HG03280 (cell line): ENCODE data around the gene SRCIN1.

Experiments
- ATAC-seq: cut with Tn5 transposase; IDR thresholded peaks from one replicate; pipeline ENCODE4 v1.9.1; 2021; ENCODE audit warnings: mild to moderate bottlenecking, moderate library complexity; ENCODE audit not compliant: unreplicated experiment

The SRCIN1 gene

DNA sequence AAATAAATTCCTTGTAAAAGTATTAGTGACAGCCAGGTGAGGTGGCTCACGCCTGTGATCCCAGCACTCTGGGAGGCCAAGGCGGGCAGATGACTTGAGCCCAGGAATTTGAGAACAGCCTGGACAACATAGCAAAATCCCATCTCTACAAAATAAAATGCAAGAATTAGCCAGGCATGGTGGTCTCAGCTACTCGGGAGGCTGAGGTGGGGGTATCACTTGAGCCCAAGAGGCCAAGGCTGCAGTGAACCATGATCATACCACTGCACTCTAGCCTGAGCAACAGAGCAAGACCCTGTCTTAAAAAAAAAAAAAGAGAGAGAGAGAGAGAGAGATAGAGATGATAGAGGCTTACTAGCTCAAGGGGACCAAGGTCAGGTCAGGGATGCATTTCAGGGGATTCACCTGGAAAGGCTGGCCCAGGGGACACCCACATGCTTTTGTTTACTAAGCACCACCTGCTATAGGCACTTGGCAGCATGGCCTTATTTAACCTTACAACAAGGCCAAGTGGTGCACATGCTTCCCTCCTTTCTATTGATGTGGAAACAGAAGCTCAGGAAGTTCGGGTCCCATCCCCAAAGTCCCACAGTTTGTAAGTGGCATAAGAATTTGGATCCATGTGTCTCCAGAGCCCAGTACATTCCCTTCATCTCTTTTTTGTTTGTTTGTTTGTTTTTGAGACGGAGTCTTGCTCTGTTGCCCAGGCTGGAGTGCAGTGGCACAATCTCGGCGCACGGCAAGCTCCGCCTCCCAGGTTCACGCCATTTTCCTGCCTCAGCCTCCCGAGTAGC is 12.4 kb upstream of the SRCIN1 start:
- no peak for ATAC-seq

DNA sequence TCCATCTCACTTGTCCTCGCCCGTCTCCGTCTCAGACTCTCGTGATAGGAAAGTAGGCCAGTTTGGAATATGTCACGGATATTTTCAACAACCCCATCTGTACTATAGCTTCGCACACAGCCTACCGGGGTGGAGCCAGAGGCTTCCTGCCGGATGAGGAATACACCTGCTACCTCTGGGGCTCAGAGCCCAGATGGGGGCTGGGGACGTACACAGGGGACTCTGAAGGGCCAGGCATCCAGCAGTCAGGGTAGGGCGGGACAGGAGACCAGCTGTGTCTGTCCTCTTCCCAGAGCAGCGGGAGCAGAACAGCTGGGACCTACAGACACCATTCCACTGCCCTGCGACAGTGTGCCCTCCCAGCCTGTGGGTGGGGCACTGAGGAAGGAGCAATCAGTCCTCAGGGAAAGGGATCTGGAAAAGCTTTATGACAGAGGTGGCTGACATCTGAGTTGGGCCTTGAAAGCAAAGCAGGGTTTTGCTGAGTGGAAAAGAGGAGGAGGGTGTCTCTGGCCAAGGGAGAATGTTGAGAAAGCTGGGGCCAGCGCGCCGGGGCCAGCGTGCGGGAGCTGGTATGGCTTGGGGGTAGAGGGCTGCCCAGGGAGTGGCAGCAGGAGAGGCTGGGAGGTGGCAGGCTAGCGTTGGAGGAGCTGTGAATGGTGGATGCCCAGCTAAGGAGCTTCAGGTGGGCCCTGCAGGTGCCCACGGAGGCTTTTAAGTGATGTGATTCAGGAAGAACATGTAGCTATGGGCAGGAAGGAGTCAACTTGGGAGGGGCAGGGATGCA is 11.5 kb upstream of the SRCIN1 start:
- no peak for ATAC-seq

DNA sequence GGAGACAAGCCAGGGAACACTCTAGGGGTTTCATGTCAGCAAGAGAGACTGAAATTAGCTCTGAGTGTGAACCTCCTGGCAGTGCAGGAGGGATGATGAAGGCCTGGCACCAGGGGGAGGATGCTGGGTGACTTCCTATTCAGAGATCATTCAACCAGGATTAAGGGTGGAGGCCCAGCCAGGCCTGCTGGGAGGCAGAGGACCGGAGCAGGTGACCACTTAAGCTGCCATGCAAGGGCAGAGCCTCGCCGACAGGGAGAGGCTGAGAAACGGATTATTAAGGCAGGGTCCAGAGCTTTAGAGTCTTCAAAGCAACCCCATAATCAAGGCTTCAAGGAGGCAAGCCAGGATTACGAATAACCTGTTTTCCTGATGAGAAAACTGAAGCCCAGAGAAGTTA is 10.6 kb upstream of the SRCIN1 start:
- ATAC-seq: no peak

DNA sequence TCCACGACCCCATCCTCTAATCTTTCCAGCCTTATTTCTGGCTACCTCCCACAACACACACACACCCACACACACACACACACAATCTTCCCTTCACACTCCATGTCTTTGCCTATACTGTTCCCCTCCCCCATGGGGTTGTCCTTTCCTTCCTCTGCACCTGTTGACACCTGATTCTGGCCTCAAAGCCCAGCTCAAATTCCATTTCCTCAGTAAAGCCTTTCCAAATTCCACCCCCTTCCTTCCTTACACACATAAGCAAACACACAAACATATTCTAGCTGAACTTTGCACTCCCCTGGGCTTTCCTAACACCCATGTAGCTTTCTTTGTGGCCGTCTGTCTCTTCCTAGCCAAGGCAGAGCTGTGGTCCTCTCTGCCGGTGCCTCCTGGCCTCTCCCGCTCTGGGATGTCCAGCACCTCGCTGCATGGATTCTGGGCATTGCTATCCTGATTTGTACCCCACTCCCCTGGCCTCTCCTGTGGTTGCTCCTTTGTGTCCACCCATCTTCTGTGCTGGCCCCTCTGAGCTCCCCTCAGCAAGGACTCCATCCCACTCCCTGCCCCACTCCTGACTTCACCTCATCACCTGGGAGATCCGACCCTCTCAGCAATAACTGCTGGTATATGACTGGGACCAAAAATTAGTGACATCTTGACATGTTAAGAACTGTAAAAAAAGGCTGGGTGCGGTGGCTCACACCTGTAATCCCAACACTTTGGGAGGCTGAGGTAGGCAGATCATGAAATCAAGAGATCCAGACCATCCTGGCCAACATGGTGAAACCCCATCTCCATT is 8.4 kb upstream of the SRCIN1 start:
- no peak for ATAC-seq

DNA sequence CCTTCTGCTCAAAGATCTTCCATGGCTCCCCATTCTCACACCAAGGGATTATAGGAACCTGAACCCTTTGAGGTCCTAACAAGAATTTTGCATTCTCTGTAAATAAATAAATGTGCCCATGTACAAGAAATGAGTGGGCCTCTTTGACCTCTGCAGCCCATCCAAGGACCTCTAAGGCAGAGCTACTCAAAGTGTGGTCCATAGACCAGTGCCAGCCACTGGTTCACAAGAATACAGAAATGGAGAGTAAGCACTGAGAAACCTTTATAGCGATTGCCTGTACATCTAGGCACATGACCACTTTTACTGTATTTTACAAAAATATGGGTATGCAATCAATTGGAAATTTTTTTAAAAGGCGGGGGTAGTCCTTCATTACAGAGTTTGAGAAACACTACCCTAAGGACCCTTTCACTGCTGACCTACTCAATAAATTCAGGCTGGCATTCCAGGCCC is 7.8 kb upstream of the SRCIN1 start:
- ATAC-seq: no peak

DNA sequence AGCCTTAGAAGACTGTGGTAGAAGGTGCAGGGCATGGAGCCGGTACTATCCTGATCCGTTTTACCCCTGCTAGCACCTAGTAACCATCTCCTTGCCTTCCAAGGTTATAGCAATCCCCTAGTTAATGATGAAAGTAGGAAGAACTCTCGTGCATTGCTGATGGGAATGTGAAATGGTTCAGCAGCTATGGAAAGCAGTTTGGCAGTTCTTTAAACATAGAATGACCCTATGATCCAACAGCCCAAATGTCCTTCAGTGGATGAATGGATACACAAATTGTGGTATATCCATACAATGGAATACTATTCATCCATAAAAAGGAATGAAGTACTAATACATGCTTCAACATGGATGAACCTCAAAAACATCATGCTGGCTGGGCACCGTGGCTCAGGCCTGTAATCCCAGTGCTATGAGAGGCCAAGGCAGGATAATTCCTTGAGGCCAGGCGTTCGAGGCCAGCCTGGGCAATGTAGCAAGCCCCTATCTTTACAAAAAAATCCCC is 6.2 kb upstream of the SRCIN1 start:
- ATAC-seq: no peak

DNA sequence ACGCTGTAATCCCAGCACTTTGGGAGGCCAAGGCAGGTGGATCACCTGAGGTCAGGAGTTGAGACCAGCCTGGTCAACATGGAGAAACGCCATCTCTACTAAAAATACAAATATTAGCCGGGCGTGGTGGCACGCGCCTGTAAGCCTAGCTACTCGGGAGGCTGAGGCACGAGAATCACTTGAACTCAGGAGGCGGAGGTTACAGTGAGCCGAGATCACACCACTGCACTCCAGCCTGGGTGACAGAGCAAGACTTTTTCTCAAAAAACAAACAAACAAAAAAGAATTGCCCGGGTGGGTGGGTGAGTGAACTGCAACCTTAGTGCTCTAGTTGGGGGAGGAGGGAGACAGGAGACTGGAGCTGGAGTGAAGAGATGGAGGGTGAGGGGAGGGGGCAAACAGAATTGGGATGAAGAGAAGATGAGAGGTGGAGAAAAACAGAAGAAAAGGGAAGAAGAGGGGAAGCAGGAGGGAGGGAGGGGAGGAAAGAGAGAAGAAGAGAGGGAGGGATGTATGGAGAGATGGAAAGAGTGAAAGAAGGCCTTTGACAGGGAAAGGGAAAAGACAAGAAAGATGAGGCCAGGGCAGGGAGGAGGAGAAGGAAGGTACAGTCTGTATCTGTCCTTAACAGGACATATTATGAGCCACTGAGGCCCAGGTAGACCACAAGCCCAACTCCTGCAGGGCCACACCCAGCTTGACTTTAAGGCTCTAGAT is 5.5 kb upstream of the SRCIN1 start:
- no peak for ATAC-seq

DNA sequence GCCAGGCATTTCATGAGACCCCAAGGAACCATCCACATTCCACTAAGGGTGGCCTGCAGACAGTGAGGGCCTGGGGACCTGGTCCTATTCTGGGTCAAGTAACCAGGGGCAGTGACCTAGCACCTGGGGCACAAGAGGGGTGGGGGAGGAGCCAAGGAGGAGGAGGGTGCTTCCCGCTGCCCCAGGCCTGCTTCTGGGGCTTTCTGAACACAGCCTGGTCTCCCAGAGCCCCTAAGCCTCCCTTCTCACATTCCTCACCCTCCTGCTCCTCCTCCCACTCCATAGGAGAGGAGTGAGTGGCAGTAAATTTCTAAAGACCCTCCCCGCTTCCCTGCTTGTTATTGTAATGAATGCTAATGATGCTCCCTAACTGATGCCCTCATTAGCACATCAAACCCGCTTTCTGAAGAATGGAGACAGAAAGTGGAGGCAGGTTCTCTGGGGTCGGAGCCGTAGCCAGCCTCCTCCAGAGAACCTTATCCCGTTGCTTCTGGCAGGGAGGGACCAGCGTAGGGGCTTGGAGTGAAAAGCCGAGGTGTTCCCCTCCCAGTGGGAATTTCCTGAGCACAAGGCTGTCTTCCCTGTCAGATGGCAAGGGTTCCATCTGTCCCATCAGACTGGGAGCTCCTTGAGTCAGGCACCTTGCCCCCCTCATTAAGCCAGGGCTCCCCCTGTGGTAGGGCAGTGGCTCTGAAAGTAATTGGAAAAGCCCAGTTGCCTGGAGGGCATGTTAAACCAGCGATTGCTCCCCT is 3.7 kb upstream of the SRCIN1 start:
- ATAC-seq: no peak

DNA sequence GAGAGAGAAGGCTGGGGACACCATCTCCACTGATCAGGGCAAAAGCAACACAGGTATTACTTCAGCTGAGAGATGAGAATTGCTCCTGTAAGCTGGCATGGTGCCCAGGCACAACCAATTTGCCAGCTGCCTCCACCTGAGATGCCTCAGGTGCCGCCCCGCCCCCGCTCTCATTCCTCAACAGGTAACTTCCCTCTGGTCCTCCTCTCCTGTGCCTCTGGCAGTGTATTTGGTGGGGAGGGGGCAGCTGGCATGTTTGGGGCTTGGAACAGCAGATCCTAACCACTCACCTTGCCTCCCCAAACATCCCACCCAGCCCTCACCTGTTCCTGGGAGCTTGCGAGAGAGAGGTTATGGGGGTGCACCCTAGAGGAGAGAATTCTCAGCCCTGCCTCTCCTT is 2.9 kb upstream of the SRCIN1 start:
- ATAC-seq: no peak

DNA sequence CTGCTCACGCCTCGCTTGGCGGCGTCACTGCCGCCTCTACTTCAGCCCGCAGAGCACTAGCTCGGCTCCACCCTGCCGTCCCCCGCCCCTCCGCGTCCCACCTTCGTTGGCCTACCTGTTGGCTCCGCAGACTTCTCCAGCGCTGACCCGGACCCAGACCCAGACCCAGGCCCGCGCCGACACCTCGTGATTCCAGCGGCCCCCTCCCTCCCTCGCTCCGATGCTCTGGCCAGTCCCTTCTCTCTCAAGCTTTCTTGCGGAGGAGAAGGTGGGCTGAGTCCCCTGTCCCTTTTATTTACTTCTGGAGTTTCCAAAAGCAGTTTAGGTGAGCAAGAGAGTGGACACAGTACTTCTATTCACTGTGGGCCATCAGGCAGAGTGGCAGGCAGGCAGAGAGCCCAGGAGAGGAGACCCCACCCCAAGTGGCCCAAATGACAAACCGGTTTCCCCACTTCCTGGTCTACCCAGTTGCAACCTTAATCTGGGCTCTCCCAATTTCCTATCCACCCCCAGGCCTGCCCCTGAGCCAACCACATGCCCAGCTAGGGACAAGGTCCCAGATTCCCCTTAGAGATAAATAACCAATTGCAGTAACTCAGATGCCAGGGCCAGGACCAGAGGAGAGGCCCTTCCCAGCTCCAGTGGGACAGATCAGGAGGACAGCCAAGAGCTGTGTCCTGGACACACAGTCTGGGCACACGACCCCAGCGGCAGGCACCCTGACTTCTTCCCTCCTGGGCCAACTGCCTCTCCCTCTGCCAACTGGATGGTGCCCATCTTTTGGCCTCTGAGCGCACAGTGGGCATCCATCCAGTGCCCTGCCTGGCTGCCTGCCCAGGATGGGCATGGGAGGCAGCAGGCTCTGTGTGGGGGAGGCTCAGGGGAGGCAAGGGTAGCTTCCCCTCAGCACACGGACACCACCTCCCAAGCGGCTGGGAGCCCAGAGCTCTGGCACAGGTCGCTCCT is 1.2 kb upstream of the SRCIN1 start:
- no peak for ATAC-seq

DNA sequence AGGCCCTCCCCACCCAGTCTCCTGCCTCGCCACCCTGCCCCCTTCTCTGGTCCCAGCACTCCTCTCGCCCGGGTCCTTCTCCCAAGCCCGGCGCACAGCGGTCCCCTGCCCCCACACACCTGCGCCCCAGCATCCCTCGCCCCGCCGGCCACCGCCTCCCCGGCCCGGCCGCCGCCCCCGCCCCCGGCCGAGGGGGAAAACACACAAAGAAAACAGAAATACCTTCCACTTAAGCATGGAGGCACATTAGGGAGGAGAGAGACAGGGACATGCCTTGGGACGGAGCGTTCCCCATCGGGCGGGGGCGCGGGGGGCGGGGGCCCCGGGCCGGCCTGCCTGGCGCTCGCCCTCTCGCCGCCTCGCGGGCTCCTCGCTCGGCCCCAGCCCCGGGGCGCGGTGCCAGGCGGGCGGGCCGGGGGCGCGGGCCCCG is 326 bp downstream of the SRCIN1 start:
- ATAC-seq: no peak

DNA sequence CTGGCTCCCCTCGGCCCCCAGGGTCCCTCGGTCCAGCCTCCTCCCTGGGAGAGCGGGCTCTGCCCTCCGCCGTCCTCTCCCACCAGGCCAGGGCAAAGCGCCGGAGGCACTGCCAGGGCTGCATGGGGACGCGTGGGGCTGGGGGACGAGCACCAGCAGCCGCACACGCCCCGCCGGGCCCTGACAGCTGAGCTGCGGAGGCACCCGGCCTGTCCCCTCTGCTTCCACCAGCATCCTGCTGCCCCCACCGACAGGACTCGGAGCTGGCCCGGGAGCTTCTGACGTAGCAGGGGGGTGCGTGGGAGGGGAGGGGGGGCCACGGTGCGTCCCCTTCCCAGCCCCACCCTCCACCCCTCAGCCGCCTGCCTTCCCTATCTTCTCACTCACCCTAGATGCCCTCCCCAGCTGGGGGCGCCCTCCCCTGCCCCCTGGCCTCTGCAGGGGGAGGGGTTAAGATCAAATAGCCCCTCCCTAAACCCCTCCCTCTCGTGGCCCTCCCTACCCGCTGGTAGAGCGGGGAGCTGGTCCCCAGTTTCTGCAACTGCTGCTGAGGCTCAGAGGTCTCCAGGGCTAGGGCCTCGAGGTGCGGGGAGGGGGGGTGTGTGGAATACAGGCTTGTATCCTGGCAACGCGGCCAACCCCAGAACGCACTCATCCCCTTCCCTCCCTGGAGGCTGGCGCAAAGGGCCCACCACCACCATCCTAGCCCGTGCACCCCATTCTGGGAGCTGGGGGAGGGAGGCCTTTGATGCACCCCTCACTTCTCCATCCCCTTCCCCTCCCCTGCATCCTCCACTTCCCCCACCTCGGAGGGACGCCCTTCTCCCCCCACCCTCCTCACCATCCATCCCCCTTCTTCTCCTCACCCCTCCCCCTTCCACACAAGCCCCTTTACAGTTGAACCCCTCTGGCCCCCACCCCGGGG is 1.0 kb downstream of the SRCIN1 start:
- ATAC-seq: no peak

DNA sequence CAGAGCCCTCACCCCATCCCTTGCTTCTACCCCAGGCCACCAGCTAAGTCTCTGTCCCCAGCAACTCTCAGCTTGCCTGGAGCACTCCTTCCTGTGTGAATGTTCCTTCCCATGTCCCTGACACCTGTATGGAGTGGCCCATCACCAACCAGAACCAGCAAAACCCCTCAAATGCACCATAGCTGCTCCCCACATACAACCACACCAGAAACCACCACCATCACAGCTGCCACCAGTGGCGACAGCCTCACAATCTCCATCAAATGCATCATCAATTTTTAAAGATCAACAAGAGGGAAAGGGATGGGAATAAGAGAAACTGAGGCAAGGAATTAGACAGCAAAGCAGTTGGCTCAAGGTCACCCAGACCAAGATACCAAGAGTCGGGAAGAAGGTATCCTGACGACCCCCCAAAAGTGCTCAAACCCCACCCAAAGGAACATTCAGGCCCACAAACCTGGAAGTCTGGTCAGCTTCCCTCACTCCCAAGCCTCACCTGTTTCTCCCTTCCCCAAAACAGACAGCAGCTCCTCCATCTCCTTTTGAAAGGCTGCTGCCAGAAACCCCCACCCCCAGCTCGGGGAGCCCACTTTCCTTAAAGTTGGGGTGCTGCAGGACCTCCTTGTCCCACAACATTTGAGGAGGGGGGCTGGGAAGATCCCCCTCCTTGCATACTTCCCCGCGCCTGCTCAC is 1.8 kb downstream of the SRCIN1 start:
- no peak for ATAC-seq

DNA sequence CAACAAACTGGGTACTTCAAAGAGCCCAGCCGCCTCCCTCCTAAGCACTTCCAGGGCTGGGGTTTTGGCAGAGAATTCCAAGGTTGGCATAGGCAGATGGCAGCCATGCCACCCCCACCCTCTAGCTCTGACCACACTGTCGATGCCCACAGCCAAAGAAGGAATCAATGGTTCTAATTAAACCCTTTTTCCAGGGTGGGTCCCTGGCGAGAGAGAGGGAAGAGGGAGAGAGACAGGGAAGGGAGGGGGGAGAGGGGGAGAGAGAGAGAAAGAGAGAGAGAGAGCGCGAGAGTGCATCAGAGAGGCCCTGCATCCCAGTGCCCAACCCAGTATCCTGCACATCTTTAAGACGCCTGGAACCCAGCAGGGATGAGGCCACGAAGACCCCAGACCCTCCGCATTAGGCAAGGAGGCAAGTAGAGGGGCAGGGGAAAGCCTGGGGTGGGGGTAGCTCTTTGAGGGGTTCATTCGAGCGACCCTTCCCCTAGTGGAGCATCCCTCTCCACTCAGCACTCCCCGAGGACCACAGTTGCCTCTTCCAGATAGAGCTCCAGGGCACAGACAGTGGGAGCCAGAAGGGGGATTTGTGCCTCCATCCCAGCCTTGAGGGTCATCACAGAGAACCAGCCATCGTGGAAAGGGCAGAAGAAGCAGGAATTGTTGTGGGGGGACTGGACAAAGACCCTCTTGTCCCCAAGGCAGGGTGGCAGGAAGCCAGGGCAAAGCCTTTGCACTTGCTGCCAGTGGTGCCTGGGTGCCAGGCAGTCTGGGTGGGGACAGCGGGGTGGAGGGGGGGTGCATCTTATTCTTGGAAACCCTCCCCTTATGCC is 2.6 kb downstream of the SRCIN1 start:
- ATAC-seq: no peak

DNA sequence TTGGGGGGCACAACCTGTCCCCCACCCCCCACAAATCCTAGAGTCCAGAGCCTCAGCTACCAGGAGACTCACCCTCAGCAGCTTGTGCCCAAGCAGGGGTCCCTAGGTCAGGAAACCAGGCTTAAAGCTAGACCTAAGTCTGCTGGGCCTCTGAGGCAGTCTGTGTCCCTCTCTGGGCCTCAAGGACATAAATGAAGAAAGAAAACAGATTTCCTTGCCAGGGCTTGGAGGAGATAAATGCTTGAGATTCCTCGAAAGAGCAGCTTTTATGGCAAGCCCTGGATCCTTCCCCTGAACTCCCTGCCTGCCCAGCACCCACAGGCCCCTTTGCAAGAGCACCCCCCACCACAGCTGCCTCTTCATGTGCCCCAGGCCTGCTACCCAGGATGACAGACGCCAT is 3.3 kb downstream of the SRCIN1 start:
- no peak for ATAC-seq
